HG02981 (cell line): ENCODE measurements around the gene TNIP1.

ENCODE experiments used
- ATAC-seq: cut with Tn5 transposase; IDR thresholded peaks from one replicate; pipeline ENCODE4 v1.9.1; 2021; ENCODE audit warnings: mild to moderate bottlenecking, moderate library complexity; ENCODE audit not compliant: unreplicated experiment

TNIP1 gene

DNA sequence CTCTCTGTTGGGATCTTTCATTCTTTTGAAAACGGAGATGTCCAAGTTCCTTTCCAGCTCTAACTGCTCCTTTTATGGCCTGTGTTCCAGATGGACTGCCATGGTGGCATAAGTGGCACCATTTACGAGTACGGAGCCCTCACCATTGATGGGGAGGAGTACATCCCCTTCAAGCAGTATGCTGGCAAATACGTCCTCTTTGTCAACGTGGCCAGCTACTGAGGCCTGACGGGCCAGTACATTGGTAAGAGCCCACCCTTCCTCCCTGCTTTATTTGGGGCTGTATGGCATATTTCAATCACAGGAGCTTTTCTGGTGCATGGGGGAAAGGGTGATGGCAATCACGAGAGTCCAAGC lies 55.6 kb downstream of the TNIP1 start:
- no peak for ATAC-seq

DNA sequence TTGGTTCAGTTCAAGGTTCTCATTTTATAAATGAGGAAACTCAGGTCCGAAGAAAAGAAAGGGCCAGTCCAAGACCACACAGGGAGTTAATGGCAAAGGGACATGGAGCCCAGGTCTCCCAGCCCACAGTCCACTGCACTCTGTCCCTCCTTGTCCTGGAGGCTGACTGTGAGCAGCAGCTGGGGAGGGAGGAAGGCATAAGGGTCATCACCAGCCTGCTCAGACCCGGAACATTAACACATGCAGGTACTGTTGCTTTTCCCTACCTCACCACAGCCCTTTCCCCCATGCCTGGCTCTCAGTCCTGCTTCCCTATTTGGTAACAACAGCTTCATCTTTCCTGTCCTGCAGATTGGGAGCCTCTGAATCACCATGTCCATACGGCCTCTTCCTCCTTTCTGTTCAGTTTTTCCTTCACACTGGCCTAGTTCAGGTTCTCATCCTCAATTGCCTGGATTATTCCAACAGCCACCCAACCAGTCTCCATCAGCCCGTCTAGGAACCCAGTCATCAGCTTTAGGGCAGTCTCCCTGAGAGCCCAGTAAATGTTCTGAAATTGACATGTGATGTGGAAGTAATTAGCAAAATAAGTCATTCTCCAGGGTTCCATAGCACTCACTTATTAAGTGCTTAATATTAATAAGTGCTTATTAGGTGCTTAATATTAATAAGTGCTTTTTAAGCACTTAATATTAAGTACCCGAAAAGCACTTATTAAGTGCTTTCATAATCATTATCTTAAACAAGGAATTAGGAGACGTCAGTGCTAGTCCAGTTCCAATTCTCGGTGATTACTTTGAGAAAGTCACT lies 56.2 kb downstream of the TNIP1 start:
- no peak for ATAC-seq

DNA sequence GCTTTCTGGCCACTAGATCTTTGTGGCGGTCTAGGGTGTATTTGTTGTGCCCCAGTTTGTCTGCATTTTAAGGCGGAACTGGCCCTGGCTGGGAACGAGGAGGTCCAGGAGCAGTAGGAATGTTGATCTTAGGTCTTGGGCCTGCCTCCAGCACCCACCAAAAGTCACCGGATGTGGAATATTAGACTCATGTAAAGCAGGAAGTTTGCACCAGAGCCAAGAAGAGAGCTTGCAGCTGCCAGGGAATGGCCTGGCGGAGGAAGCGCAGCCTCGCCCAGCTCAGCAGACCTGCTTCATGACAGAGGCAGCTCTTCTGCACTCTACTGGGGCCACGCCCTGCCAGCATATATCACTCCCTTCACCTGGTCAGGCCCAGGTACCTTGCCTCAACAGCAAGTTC lies 57.2 kb downstream of the TNIP1 start:
- ATAC-seq, result no peak

DNA sequence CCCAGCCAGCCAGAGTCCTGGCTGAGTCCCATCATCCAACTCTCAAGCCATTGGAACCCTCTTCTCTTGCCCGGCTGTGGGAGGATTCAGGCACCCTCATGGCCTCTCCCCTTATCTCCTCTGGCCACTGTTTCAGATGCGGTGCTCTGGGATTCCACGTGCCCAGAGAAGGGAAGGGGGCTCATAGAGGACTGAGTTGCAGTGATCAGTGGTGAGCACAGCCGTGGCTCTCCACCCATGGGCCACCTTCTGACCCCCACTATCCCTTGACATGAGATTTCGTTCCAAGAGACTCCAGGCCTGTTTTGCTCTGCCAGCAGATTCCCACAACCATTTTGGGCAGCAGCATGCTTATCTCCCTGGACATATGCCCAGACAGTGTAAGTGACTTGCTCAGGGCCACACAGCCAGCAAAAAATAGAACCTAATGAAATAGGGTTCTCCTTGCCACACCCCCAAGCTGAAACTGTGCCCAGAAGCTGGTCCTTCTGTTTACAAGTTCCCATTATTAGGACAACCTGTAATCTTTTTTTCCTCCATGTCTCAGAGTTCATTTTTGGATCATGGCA lies 57.7 kb downstream of the TNIP1 start:
- ATAC-seq, result no peak

DNA sequence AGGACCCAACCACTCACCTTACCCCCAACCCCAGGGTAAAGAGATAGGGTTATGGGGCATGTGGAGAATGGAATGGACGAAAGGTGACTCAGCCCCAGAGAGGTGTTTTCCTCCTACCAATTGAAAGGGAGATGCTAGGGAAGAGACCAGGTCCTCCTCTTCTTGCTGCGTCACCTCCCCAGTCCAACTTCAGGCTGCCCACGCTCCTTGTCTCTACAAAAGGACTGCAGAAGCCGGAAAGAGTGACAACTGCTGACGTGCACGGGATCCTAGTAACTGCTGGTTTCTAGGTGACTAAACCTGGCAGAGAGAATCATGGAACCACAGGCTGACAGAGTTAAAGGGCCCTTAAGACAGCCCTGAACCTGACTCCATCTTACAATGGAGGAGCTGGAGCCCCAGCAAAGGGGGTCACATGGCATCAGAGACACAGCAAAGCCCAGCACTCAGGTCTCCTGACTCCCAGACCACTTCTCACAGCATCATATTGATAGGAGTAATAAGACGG lies 58.3 kb downstream of the TNIP1 start:
- ATAC-seq, result no peak

DNA sequence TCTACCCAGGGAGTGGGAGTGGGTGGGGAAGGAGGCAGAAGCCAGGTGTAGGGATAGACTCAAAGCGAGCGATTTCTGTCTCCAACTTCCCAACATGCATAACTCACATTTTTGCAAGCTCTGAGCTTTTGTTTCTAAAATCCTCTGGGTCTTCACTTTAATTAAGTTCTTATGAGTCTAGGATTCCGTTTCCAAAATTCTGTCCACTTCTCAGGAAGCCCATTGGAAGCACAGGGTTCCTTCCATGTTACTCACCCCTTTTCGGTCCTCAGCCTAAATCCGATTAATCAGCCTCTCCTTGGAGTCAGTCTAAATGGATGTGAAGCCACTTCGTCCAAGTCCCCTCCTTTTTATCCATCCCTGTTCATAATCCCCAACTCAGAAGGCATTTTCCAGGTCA lies 59.1 kb downstream of the TNIP1 start:
- ATAC-seq, result no peak

DNA sequence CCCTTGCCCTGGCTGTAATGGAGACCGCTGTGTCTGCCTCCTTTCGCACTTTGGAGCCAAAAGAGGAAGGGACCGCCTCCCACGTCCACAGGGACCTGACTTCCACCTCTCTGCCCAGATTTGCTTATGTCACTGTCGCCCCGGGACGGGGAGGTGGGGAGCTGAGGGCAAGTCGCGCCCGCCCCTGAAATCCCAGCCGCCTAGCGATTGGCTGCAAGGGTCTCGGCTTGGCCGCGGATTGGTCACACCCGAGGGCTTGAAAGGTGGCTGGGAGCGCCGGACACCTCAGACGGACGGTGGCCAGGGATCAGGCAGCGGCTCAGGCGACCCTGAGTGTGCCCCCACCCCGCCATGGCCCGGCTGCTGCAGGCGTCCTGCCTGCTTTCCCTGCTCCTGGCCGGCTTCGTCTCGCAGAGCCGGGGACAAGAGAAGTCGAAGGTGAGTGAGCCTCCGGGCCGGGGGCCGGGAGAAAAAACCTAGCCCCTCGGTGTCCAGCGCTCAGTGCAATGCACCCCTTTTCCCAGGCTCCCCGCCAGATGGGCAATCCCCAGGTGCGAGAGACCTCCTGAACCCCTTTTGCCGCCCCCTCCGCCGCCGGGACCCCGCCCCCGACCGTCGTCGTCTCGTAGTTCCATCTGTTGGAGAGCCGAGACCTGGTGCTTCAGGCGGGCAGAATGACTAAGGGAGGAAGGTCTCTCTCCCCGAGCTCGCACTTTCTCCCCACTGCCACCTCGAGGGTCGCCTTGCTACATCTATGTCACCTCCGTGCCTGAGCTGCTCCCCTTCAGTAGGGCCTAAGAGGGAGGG lies 60.3 kb downstream of the TNIP1 start, which contains the start of gene GPX3:
Gene GPX3 (plus strand): TSS at position 288 of the 807 bp plus-strand sequence. CDS start 64 bp downstream, at position 352.
- peak; percentile 68 for ATAC-seq

DNA sequence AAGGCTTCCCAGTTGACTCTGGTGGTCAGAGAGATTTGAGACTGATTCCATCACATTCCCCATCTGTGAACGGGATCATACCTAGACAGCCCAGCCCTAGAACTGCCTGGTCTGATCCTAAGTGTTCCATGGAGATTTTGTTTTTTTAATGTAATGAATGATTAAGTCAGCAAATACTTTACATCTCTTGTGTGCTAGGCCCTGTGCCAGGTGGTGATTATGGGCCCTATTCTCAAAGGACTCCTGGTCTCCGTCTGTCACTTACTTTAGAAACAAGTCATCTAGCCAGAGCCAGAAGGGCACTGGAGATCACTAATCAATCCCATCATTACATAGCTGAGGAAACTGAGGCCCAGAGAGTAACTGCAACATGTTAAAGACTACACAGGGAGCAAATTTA lies 61.5 kb downstream of the TNIP1 start:
- no peak for ATAC-seq

DNA sequence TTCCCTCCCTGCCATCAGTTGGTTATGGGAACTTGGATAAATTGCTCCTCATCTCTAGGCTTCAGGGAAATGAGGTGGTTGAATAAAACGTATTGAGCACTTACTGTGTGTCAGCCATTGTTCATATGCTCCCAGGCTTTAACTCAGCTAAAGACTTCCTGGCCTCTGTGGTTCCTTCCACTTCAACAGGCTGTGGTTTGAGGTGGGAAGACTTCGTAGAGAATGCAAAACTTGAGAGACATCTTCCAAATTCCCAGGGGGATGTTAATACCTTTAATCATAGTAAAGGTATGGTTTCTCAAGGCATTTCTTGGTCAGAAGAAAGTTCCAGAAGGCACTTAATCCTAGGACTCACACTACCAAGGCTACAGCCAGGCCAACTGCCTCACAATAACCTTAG lies 62.0 kb downstream of the TNIP1 start:
- no peak for ATAC-seq

DNA sequence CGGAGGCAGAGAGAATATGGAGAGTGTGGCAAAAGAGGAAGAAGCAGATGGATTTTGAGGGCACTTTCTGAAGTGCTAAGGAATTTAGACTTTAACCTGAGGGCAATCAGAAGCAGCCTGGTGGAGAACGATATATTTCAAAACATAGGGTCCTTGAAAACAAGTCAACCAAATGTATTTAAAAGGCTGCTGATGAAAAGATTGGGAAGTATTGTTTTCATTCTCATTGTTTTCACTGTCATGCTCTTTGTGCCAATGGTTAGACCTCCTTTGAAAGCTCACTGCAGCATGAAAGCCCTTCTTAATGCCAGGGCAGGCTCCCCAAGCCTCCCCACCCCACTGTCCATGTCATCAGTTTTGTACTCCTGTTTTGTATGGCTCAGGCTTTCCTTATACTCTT lies 62.9 kb downstream of the TNIP1 start:
- ATAC-seq, result no peak

DNA sequence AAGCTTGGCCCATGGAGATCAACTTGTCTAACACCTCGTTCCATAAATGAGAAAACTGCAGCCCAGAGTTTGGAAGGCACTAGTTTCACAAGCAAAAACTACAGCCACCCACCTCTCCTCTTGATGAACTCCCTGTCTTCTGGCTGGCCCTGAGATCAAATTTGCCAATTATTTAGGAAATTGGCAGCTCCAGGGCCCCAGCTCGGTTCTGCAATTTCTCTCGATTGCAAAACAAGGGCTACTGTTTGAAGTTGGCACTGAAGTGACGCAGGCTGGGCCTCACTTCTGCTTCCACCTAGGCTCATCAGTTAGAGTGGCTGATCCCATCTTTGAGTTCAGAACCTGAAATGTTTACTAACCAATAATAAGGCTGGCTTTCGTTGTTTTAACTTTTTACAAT lies 64.1 kb downstream of the TNIP1 start:
- no peak for ATAC-seq

DNA sequence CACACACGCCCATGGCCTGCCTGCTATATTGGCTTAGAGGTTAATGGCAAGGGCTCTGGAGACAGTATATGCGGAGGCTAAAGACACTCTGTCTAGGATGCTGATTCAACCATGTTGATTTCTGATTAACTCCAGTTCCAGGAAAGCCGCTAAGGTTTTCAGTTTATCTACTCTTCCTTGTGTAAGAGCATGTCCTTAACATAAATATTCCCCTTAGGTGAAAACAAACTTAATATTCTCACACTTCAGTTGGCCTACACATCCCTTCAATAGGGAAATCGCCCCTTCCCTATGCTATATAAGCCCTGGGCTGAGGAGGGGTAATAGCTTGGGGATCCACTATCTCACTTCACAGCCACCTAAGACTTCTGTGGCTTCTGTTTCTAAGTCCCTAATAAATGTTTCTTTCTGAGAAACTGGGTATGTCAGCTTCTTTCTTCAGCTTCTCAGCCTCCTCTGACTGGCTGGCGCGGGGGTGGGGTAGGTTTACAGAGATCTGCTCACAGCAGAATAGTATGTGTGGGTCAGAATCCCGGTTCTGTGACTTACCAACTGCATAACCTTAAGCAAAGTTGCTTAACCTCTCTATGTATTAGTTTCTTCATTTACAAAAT lies 64.8 kb downstream of the TNIP1 start:
- ATAC-seq, result no peak

DNA sequence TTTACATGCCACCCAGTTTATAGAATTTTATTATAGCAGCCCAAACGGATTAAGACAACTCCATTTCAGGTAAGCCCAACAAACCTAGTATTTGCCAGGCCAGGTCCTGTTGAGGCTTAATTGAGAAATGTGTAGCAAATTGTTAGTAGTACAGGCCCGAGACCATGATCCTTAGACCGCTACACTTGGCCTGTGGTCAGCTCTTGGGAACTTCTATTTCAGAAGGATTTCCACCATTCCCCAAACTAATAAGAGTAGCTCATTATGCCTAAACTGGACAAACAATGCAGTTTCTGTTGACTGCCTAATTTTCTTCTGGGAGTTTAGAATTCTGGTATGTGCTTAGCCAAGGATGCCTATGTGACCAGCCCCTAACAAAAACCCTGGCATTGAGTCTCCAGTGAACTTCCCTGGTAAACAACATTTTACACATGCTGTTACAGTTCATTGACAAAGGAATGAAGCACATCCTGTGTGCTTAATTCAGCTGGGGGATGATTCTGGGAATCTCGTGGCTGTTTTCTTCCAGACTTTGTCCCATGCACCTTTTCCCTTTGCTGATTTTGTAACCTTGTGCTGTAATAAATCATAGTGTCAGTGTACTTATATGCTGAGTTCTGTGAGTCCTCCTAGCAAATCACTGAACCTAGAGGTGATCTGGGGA lies 66.0 kb downstream of the TNIP1 start:
- ATAC-seq, result no peak

DNA sequence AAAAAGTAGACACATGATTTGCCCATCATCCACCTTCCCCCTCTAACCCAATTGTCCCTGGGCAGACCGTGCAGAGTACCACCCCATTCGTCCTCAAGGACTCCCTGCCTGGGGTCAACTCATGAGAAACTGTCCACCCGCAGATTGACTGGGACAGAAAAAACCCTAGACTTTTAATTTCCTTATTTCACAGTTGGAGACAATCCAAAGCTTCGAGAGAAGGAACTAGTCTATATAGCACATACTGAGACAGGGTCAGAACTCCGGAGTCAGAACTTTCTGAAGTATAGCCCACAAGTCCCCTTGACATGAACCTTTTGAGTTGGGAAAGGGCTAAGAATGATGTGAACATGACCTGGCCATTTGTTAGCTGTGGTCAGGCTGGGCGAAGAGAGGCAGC lies 68.0 kb downstream of the TNIP1 start:
- ATAC-seq, result no peak

DNA sequence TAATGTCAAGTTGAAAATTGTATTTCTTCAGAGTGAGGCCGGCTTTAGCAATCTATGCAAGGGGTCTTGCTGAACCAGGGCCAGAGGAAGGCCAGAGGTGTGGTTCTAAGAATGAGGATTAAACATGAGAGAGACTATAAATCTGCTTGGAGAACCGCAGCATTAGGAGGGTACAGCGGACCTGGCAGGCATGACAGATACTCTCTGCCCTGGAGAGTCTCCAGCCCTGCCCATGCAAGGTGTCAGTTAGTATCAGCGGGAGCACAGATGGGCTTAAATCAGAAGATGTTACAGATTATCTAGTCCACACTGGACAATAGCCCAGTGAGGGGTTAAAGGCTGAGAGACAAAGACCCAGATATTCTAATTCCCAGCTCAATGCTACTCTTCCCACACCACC lies 71.9 kb downstream of the TNIP1 start:
- no peak for ATAC-seq

DNA sequence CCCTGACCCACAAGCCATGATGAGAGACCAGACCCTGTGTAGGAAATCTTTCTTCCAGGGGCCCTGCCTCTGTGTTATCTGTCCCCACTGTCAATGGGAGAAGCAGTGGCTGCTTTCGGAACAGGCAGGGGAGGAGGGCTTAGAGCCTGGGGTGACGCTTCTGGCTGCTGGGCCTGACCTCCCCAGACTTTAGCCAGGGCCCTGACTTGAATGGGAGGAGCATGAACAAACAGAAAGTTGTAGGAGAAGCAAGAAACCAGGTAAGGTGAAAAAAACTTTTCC lies 72.7 kb downstream of the TNIP1 start:
- no peak for ATAC-seq

DNA sequence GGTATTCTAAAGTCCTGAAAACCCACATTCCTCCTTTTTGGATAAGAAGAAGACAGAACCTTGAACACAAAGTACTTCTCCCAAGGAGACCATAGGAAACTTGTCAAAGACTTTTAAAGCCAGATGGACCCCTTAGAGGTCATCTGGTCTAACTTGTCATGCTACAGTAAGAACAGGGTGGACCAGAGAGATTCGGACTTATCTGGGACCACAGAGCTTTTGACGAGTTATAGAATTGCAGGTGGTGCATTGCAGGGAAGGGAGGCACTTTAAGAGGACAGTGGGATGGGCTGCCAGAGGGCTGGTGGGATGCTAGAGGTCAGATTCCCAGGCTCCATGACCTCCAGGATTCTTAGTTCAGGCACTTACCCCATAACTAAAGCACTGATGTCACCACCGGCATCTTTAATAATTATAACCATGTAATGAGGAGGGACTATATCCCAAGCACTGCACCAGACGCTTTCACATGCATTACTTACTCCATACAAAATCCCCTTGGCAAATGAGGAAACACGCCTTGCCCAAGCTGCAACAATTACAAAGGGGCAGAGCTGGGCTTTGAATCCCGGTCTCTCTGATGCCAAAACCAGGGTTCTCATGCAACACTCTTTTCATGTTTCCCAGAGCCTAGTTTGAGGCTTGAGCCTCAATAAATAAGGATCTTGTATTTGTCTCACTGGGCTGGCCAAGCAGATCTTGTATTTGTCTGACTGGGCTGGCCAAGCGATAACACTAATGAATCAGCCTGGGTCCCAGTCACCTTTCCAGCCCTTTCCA lies 73.2 kb downstream of the TNIP1 start:
- no peak for ATAC-seq

DNA sequence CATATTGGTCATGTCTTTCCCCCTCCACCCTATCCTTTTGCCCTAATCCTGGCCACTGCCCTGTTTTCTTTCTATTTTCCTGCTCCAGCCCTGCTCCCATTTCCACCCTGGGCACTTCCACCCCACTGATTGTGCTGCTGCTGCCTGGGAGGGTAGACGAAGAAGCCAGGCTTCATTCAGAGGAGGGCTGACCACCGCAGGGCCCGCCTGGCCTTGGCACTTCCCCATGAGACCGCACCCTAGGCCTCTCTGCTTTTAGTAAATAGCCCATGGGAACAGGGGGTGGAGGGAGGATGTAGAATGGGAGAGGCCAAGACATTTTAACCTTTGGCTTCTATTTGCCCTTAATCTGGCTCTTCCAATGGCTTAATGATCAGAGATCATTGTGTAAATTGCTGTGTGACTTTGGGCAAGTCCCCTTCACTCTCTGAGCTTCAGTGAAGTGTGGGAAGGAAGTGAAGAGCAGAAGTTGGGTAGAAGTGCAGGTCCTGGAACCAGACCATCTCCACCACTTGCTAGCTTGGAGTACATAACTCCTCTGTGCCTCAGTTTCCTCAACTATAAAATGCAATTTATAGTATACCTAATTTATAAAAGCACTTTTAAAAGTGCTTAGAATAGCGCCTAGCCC lies 74.0 kb downstream of the TNIP1 start:
- no peak for ATAC-seq

DNA sequence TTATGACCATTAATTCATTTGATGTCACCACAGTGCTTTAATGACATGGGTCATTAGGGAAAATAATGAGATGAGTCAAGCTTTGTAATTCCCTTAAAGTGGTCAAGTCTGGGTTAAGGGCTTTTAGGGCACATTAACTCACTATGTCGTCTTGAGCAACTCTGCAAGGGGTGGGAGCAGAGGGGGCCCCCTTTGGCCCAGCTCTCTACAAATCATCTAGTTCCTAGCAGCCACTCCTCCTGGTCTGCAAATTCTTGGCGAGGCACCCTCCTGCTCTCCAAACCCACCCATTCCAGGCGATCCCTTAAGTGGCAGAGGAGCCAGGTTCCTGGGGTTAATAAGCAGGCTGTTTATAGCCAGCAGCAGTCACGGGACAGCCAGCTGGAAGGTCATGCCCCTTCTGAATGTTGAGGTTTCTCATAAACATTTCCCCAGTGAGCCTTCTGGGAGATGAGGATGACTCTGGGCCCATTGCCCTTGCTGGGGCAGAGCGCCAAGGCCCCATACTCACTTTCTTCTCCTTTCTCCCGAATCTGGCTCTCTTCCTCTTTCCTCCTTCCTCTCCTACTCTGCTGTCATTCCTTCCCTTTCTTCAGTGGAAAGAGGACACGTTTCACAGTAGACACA lies 74.8 kb downstream of the TNIP1 start:
- no peak for ATAC-seq
